Right renal cortex interstitium (tissue), 3 donors: ENCODE results near the gene ENTPD7. TPM values are rescaled to one million over a fixed set of nuclear protein-coding genes. Genes with fewer than 3 reads are reported as not detected.
A peak's percentile ranks its signal among the peaks of the same experiment; 100 is the strongest.
"Not testable (repeated sequence)": the region's sequence is repeated elsewhere in the genome, so short reads cannot be mapped to it uniquely, and the experiment has no call there.

Experiments used
- DNase-seq, 3 donors: peaks; one replicate each; pipeline ENCODE4 v3.0.0-alpha.2; 2013; ENCODE audit warnings: low read depth in 3 of 3, low spot score in 2 of 3
- polyA plus RNA-seq, 3 donors: library from polyadenylated mRNA; unstranded; fragments of 120-200 nt; gene quantifications; one replicate each; pipeline ENCODE4 v1.2.1, GENCODE V29; 2013; ENCODE audit not compliant: insufficient read length in 3 of 3

The ENTPD7 gene
- 10 to 100 TPM; 19.6 to 21.0 (median 20.6) TPM for polyA plus RNA-seq

- DNase-seq = peak; percentile 67 to 89 (median 80)
Observed at GRCh38 chr10:99659031-99659867, at the start of gene ENTPD7. TSS of gene ENTPD7 (plus strand) at chr10:99659509. CDS start at chr10:99659957, 448 bp downstream.

- no peak for DNase-seq
Observed at GRCh38 chr10:99610221-99610620, 49.1 kb upstream of the ENTPD7 start.

- no peak for DNase-seq
Observed at GRCh38 chr10:99611326-99611725, 48.0 kb upstream of the ENTPD7 start.

- DNase-seq = no peak
Observed at GRCh38 chr10:99612167-99612831, 47.0 kb upstream of the ENTPD7 start.

GRCh38 chr10:99615426-99615825 lies 43.9 kb upstream of the ENTPD7 start:
- DNase-seq = no peak

GRCh38 chr10:99617696-99618095 lies 41.6 kb upstream of the ENTPD7 start:
- DNase-seq = no peak

GRCh38 chr10:99619090-99619800 lies 40.1 kb upstream of the ENTPD7 start:
- no peak for DNase-seq

GRCh38 chr10:99619851-99620710 lies 39.2 kb upstream of the ENTPD7 start, which contains the start of gene SLC25A28:
TSS of gene SLC25A28 (minus strand) at chr10:99620439. CDS start at chr10:99620335, 104 bp downstream.
- DNase-seq = peak; percentile 97 to 99 (median 97)

GRCh38 chr10:99620711-99621453 lies 38.4 kb upstream of the ENTPD7 start:
- DNase-seq = peak; percentile 71 to 81 (median 78)

GRCh38 chr10:99621454-99622251 lies 37.7 kb upstream of the ENTPD7 start:
- DNase-seq = no peak

GRCh38 chr10:99623919-99624318 lies 35.4 kb upstream of the ENTPD7 start:
- no peak for DNase-seq

- not testable (repeated sequence) for DNase-seq
Observed at GRCh38 chr10:99625124-99625523, 34.2 kb upstream of the ENTPD7 start.

- DNase-seq = no peak
Observed at GRCh38 chr10:99628923-99629624, 30.2 kb upstream of the ENTPD7 start.

GRCh38 chr10:99629625-99629978 lies 29.7 kb upstream of the ENTPD7 start:
- DNase-seq = no peak

- DNase-seq = no peak
Observed at GRCh38 chr10:99630433-99630832, 28.9 kb upstream of the ENTPD7 start.

- DNase-seq = no peak
Observed at GRCh38 chr10:99630991-99631390, 28.3 kb upstream of the ENTPD7 start.

GRCh38 chr10:99631496-99631895 lies 27.8 kb upstream of the ENTPD7 start:
- no peak for DNase-seq

- no peak for DNase-seq
Observed at GRCh38 chr10:99633832-99634231, 25.5 kb upstream of the ENTPD7 start.
